GM19193 (cell line): ENCODE data around the gene KXD1.

ENCODE experiments used
- POLR2A ChIP-seq: IDR thresholded peaks from 4 replicates; pipeline ENCODE4 v1.6.1; 2011; ENCODE audit not compliant: insufficient read depth, insufficient read length; ENCODE audit errors: extremely low read depth

The KXD1 gene

GRCh38 chr19:18589380-18590272 lies 32.0 kb downstream of the KXD1 start:
- TF ChIP-seq POLR2A: no peak

GRCh38 chr19:18590273-18591272 lies 32.9 kb downstream of the KXD1 start:
- TF ChIP-seq POLR2A: no peak

- TF ChIP-seq POLR2A: no peak
Measured at GRCh38 chr19:18591735-18592385, 34.2 kb downstream of the KXD1 start.

GRCh38 chr19:18593367-18594095 lies 35.9 kb downstream of the KXD1 start:
- TF ChIP-seq POLR2A: no peak

- no peak for TF ChIP-seq POLR2A
Measured at GRCh38 chr19:18594096-18594823, 36.6 kb downstream of the KXD1 start.

GRCh38 chr19:18594824-18595373 lies 37.2 kb downstream of the KXD1 start:
- no peak for TF ChIP-seq POLR2A

GRCh38 chr19:18595475-18595874 lies 37.8 kb downstream of the KXD1 start:
- no peak for TF ChIP-seq POLR2A

- TF ChIP-seq POLR2A: no peak
Measured at GRCh38 chr19:18596752-18597157, 39.1 kb downstream of the KXD1 start.

- TF ChIP-seq POLR2A: no peak
Measured at GRCh38 chr19:18597809-18598660, 40.4 kb downstream of the KXD1 start.

GRCh38 chr19:18599485-18599884 lies 41.8 kb downstream of the KXD1 start:
- TF ChIP-seq POLR2A: no peak

- TF ChIP-seq POLR2A: no peak
Measured at GRCh38 chr19:18601875-18602274, 44.2 kb downstream of the KXD1 start.

- TF ChIP-seq POLR2A: no peak
Measured at GRCh38 chr19:18603255-18603957, 45.7 kb downstream of the KXD1 start.
